GM19468 (cell line): ENCODE results near the gene ATP5F1D.

ENCODE experiments used
- ATAC-seq: cut with Tn5 transposase; IDR thresholded peaks from one replicate; pipeline ENCODE4 v1.9.1; 2021; ENCODE audit warnings: mild to moderate bottlenecking, moderate library complexity, moderate number of reproducible peaks; ENCODE audit not compliant: unreplicated experiment; ENCODE audit errors: extremely low read depth

ATP5F1D gene

GRCh38 chr19:1290196-1290702, 48.7 kb downstream of the ATP5F1D start:
- ATAC-seq = no peak

GRCh38 chr19:1290703-1291651, 49.4 kb downstream of the ATP5F1D start:
- ATAC-seq = no peak

- no peak for ATAC-seq
Observed at GRCh38 chr19:1291761-1292418, 50.3 kb downstream of the ATP5F1D start.

GRCh38 chr19:1292419-1293151, 51.0 kb downstream of the ATP5F1D start:
- no peak for ATAC-seq

GRCh38 chr19:1293782-1294604, 52.4 kb downstream of the ATP5F1D start:
- ATAC-seq = no peak
